ENCODE data around the gene GLRA1.
"Not testable (repeated sequence)": the region's sequence is repeated elsewhere in the genome, so short reads cannot be mapped to it uniquely, and the experiment has no call there.

Gene GLRA1

GRCh38 chr5:151881621-151882225, 42.9 kb downstream of the GLRA1 start:
- no peak overlapping the region for H3K4me3 ChIP-seq (ENCODE audit: low read length)
- peaks cover under 1% of the 10 kb centered on the region for H3K4me1 ChIP-seq (ENCODE audit: control insufficient read depth, low read depth, low read length)
- no peaks in the 10 kb centered on the region for H3K9me3 ChIP-seq (ENCODE audit: control insufficient read depth, low read depth, low read length)
- no peaks in the 10 kb centered on the region for H3K36me3 ChIP-seq (ENCODE audit: control insufficient read depth, low read depth, low read length)
- no peak overlapping the region for H3K9ac ChIP-seq (ENCODE audit: low read length)
- H3K27ac ChIP-seq (ENCODE audit: low read length): no peak overlapping the region
- peaks cover 20% of the 10 kb centered on the region for H3K27me3 ChIP-seq (ENCODE audit: control insufficient read depth, insufficient read depth, low read length)

DNA sequence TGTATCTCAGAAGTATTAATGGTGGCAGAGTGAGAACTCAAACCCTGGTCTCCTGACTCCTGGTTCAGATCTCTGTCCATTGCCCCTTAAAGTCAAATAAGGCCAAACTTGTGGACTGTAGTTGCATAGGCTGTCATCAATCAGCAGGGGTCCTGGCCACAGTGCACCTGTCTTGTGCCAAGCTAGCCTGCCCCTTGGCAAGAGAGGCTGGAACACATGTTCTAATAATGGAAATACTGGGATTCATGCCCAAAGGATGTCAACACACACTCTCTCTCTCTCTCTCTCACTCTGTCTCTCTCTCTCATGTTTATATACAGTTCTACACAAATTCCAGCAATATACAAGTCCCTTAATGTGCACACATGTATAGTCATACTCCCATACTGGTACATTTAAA, 44.3 kb downstream of the GLRA1 start:
- H3K27ac ChIP-seq (ENCODE audit: low read length): no peak overlapping the region
- no peaks in the 10 kb centered on the region for H3K9me3 ChIP-seq (ENCODE audit: control insufficient read depth, low read depth, low read length)
- no peaks in the 10 kb centered on the region for H3K36me3 ChIP-seq (ENCODE audit: control insufficient read depth, low read depth, low read length)
- no peak overlapping the region for H3K9ac ChIP-seq (ENCODE audit: low read length)
- H3K27me3 ChIP-seq (ENCODE audit: control insufficient read depth, insufficient read depth, low read length): peaks cover 20% of the 10 kb centered on the region
- H3K4me3 ChIP-seq (ENCODE audit: low read length): no peak overlapping the region
- H3K4me1 ChIP-seq (ENCODE audit: control insufficient read depth, low read depth, low read length): no peaks in the 10 kb centered on the region

GRCh38 chr5:151873701-151874100, 51.0 kb downstream of the GLRA1 start:
- no peaks in the 10 kb centered on the region for H3K27me3 ChIP-seq (ENCODE audit: control insufficient read depth, insufficient read depth, low read length)
- H3K36me3 ChIP-seq (ENCODE audit: control insufficient read depth, low read depth, low read length): no peaks in the 10 kb centered on the region
- H3K9ac ChIP-seq (ENCODE audit: low read length): no peak overlapping the region
- H3K4me3 ChIP-seq (ENCODE audit: low read length): no peak overlapping the region
- H3K4me1 ChIP-seq (ENCODE audit: control insufficient read depth, low read depth, low read length): no peaks in the 10 kb centered on the region
- H3K9me3 ChIP-seq (ENCODE audit: control insufficient read depth, low read depth, low read length): no peaks in the 10 kb centered on the region
- H3K27ac ChIP-seq (ENCODE audit: low read length): no peak overlapping the region

DNA sequence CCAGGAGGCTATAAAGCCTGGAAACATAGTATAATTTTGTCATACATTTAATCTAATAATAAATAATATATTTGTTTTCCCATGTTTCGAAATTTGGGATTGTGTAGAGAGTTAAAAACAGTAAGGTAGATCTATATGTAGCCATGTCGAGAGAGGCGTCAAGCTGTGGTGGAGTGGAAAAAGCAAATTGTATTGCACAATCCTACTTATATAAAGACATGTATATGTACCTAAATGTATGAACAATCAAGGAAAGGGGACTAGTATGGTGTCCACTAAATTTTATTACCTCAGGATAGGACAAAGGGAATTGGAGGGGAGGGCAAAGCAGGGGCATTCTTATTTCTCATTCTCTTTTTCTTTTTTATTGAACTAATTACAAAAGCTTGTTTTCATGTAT, 52.0 kb downstream of the GLRA1 start:
- H3K27me3 ChIP-seq (ENCODE audit: control insufficient read depth, insufficient read depth, low read length): no peaks in the 10 kb centered on the region
- no peak overlapping the region for H3K27ac ChIP-seq (ENCODE audit: low read length)
- no peaks in the 10 kb centered on the region for H3K4me1 ChIP-seq (ENCODE audit: control insufficient read depth, low read depth, low read length)
- no peaks in the 10 kb centered on the region for H3K36me3 ChIP-seq (ENCODE audit: control insufficient read depth, low read depth, low read length)
- H3K9me3 ChIP-seq (ENCODE audit: control insufficient read depth, low read depth, low read length): no peaks in the 10 kb centered on the region
- H3K4me3 ChIP-seq (ENCODE audit: low read length): no peak overlapping the region
- no peak overlapping the region for H3K9ac ChIP-seq (ENCODE audit: low read length)

GRCh38 chr5:151870820-151871219, 53.8 kb downstream of the GLRA1 start:
- Histone ChIP-seq H3K36me3 (ENCODE audit: control insufficient read depth, low read depth, low read length) (no peaks in the 10 kb centered on the region), H3K9me3 (ENCODE audit: control insufficient read depth, low read depth, low read length) (no peaks in the 10 kb centered on the region), H3K27ac (ENCODE audit: low read length) (no peak overlapping the region), H3K4me1 (ENCODE audit: control insufficient read depth, low read depth, low read length) (no peaks in the 10 kb centered on the region), H3K4me3 (ENCODE audit: low read length) (no peak overlapping the region), H3K9ac (ENCODE audit: low read length) (no peak overlapping the region), H3K27me3 (ENCODE audit: control insufficient read depth, insufficient read depth, low read length) (no peaks in the 10 kb centered on the region)

- no peak overlapping the region for H3K4me3 ChIP-seq (ENCODE audit: low read length)
- no peaks in the 10 kb centered on the region for H3K4me1 ChIP-seq (ENCODE audit: control insufficient read depth, low read depth, low read length)
- no peaks in the 10 kb centered on the region for H3K9me3 ChIP-seq (ENCODE audit: control insufficient read depth, low read depth, low read length)
- no peaks in the 10 kb centered on the region for H3K27me3 ChIP-seq (ENCODE audit: control insufficient read depth, insufficient read depth, low read length)
- H3K36me3 ChIP-seq (ENCODE audit: control insufficient read depth, low read depth, low read length): no peaks in the 10 kb centered on the region
- no peak overlapping the region for H3K27ac ChIP-seq (ENCODE audit: low read length)
- H3K9ac ChIP-seq (ENCODE audit: low read length): no peak overlapping the region
These were observed 54.4 kb downstream of the GLRA1 start for GRCh38 chr5:151870271-151870670.

GRCh38 chr5:151869843-151870242, 54.8 kb downstream of the GLRA1 start:
- Histone ChIP-seq H3K27me3 (ENCODE audit: control insufficient read depth, insufficient read depth, low read length) (no peaks in the 10 kb centered on the region), H3K27ac (ENCODE audit: low read length) (no peak overlapping the region), H3K4me3 (ENCODE audit: low read length) (no peak overlapping the region), H3K4me1 (ENCODE audit: control insufficient read depth, low read depth, low read length) (no peaks in the 10 kb centered on the region), H3K36me3 (ENCODE audit: control insufficient read depth, low read depth, low read length) (no peaks in the 10 kb centered on the region), H3K9me3 (ENCODE audit: control insufficient read depth, low read depth, low read length) (no peaks in the 10 kb centered on the region), H3K9ac (ENCODE audit: low read length) (no peak overlapping the region)

DNA sequence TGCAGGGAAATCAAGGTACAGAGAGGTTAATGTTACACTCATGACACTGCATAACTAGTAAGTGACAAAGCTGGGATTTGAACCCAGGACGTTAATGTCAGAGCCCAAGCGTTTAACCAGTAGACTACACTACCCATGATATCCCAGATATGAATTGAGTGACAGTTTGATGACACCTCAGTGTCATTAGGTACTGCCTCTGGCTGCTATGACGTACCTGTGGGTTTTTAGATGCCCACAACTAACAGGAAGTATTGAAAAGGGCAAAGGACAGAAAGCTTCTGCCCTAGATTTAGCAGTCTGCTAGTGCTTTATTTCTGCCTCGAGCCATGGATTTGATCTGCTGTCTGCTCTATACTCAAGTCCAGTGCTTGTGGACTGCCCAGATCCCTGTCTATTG, 56.2 kb downstream of the GLRA1 start:
- no peaks in the 10 kb centered on the region for H3K36me3 ChIP-seq (ENCODE audit: control insufficient read depth, low read depth, low read length)
- no peak overlapping the region for H3K27ac ChIP-seq (ENCODE audit: low read length)
- no peak overlapping the region for H3K9ac ChIP-seq (ENCODE audit: low read length)
- no peaks in the 10 kb centered on the region for H3K9me3 ChIP-seq (ENCODE audit: control insufficient read depth, low read depth, low read length)
- no peak overlapping the region for H3K4me3 ChIP-seq (ENCODE audit: low read length)
- H3K27me3 ChIP-seq (ENCODE audit: control insufficient read depth, insufficient read depth, low read length): no peaks in the 10 kb centered on the region
- no peaks in the 10 kb centered on the region for H3K4me1 ChIP-seq (ENCODE audit: control insufficient read depth, low read depth, low read length)

DNA sequence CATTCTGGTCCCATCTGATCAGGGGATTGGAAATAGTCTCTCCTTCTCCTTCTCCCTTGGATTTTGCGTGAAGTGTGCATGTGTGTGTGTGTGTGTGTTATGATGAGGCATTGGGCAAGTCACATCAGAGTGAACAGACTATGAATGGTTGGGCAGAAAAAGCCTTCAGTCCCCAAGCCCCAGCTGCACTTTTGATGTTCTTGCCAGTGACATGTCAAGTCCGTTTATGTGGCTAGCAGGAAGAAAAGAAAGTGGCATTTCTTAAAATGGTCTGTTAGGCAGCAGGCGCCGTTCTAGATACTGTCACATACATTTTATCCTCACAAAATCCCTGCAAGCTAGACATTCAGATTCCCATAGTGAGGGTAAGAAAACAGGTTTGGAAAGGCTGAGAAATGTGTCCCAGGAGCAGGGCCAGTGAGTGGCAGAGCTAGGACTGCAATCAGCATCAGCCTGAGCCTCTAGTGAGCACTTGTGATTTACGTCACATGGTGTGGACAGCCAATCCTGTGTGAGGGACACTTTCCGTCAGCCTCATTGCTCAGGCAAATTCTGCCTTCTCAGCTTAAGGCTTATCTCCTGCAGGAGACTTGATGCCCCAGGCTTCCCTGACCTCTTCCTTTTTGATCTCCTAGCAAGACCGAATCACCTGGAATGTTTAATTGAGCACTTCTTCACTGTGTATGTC, 60.4 kb downstream of the GLRA1 start:
- no peaks in the 10 kb centered on the region for H3K27me3 ChIP-seq (ENCODE audit: control insufficient read depth, insufficient read depth, low read length)
- no peaks in the 10 kb centered on the region for H3K36me3 ChIP-seq (ENCODE audit: control insufficient read depth, low read depth, low read length)
- H3K4me3 ChIP-seq (ENCODE audit: low read length): no peak overlapping the region
- H3K4me1 ChIP-seq (ENCODE audit: control insufficient read depth, low read depth, low read length): no peaks in the 10 kb centered on the region
- H3K9me3 ChIP-seq (ENCODE audit: control insufficient read depth, low read depth, low read length): no peaks in the 10 kb centered on the region
- no peak overlapping the region for H3K9ac ChIP-seq (ENCODE audit: low read length)
- no peak overlapping the region for H3K27ac ChIP-seq (ENCODE audit: low read length)

DNA sequence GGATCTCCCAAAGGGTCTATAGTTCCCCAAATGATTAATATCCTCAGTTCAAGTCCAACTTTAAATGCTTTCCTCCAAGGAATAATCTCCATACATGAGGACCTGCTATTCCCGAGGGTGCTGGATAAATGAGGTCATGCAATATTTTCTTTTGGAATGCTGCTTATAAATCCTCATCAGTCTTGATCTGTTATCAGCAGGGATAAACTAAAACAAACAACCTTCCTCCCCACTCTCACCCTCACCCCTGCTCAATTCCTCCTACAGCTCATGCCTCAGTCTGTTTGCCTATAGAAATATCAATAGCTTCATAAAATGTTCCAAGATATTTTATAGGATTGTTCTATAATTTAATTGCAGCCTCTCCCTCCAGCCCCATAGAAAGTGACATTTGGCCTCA, 61.1 kb downstream of the GLRA1 start:
- H3K27me3 ChIP-seq (ENCODE audit: control insufficient read depth, insufficient read depth, low read length): no peaks in the 10 kb centered on the region
- H3K4me3 ChIP-seq (ENCODE audit: low read length): no peak overlapping the region
- no peaks in the 10 kb centered on the region for H3K36me3 ChIP-seq (ENCODE audit: control insufficient read depth, low read depth, low read length)
- no peaks in the 10 kb centered on the region for H3K4me1 ChIP-seq (ENCODE audit: control insufficient read depth, low read depth, low read length)
- H3K9me3 ChIP-seq (ENCODE audit: control insufficient read depth, low read depth, low read length): no peaks in the 10 kb centered on the region
- no peak overlapping the region for H3K9ac ChIP-seq (ENCODE audit: low read length)
- no peak overlapping the region for H3K27ac ChIP-seq (ENCODE audit: low read length)

GRCh38 chr5:151862811-151863472, 61.7 kb downstream of the GLRA1 start:
- H3K4me1 ChIP-seq (ENCODE audit: control insufficient read depth, low read depth, low read length): no peaks in the 10 kb centered on the region
- H3K27ac ChIP-seq (ENCODE audit: low read length): no peak overlapping the region
- H3K4me3 ChIP-seq (ENCODE audit: low read length): no peak overlapping the region
- no peaks in the 10 kb centered on the region for H3K27me3 ChIP-seq (ENCODE audit: control insufficient read depth, insufficient read depth, low read length)
- H3K36me3 ChIP-seq (ENCODE audit: control insufficient read depth, low read depth, low read length): no peaks in the 10 kb centered on the region
- no peaks in the 10 kb centered on the region for H3K9me3 ChIP-seq (ENCODE audit: control insufficient read depth, low read depth, low read length)
- no peak overlapping the region for H3K9ac ChIP-seq (ENCODE audit: low read length)

DNA sequence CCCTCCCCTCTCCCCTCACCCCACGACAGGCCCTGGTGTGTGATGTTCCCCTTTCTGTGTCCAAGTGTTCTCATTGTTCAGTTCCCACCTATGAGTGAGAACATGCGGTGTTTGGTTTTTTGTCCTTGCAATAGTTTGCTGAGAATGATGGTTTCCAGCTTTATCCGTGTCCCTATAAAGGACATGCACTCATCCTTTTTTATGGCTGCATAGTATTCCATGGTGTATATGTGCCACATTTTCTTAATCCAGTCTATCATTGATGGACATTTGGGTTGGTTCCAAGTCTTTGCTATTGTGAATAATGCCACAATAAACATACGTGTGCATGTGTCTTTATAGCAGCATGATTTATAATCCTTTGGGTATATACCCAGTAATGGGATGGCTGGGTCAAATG, 63.8 kb downstream of the GLRA1 start:
- H3K9ac ChIP-seq (ENCODE audit: low read length); H3K4me3 ChIP-seq (ENCODE audit: low read length); H3K27ac ChIP-seq (ENCODE audit: low read length); H3K9me3 ChIP-seq (ENCODE audit: control insufficient read depth, low read depth, low read length); H3K27me3 ChIP-seq (ENCODE audit: control insufficient read depth, insufficient read depth, low read length); H3K36me3 ChIP-seq (ENCODE audit: control insufficient read depth, low read depth, low read length); H3K4me1 ChIP-seq (ENCODE audit: control insufficient read depth, low read depth, low read length): not testable (repeated sequence)
